ENCODE results near the gene POLR3C.

POLR3C gene

DNA sequence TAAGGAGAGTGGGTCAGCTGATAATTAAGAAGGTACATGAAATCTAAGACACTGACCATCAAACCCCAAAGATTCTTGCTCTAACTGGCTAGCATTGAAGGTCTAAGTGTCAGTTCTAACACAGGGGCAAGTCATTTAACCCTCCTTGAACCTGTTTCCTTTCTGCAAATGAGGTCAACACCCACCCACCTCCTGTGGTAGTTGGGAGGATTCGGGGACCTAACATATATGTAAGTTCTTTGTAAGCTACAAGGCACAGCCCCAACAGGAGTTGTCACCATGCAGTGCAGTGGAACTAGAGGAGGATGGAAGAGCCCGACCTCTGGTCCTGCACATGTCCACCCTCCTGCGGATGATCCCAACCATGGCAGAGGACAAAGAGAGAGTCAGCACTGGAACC, 23.8 kb downstream of the POLR3C start:
- no peaks in the 10 kb centered on the region for H3K9me2 ChIP-seq (ENCODE audit: low read depth, low read length)
- no peaks in the 10 kb centered on the region for H3K27me3 ChIP-seq (ENCODE audit: insufficient read depth, low read length)
- H4K20me1 ChIP-seq (ENCODE audit: insufficient read depth, low read length) = no peaks in the 10 kb centered on the region
- H3K79me2 ChIP-seq (ENCODE audit: insufficient read depth, low read length) = no peaks in the 10 kb centered on the region
- TF ChIP-seq, protein P1, sequence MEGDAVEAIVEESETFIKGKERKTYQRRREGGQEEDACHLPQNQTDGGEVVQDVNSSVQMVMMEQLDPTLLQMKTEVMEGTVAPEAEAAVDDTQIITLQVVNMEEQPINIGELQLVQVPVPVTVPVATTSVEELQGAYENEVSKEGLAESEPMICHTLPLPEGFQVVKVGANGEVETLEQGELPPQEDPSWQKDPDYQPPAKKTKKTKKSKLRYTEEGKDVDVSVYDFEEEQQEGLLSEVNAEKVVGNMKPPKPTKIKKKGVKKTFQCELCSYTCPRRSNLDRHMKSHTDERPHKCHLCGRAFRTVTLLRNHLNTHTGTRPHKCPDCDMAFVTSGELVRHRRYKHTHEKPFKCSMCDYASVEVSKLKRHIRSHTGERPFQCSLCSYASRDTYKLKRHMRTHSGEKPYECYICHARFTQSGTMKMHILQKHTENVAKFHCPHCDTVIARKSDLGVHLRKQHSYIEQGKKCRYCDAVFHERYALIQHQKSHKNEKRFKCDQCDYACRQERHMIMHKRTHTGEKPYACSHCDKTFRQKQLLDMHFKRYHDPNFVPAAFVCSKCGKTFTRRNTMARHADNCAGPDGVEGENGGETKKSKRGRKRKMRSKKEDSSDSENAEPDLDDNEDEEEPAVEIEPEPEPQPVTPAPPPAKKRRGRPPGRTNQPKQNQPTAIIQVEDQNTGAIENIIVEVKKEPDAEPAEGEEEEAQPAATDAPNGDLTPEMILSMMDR (IDR thresholded peaks at IDR 0.05; ENCODE audit: low read length) = no peak
- TF ChIP-seq EZH2 (IDR thresholded peaks at IDR 0.05; ENCODE audit: borderline replicate concordance, low read length) = no peak
- H3K9me3 ChIP-seq (ENCODE audit: low read length) = no peaks in the 10 kb centered on the region
- no peak overlapping the region for H2AFZ ChIP-seq (ENCODE audit: low read length)
- peaks cover 17% of the 10 kb centered on the region for H3K4me1 ChIP-seq (ENCODE audit: insufficient read depth, low read length, severe bottlenecking)
- H3K9ac ChIP-seq (ENCODE audit: low read length) = no peak overlapping the region
- H3K4me3 ChIP-seq (ENCODE audit: low read depth, low read length, poor library complexity, severe bottlenecking) = no peak overlapping the region
- no peaks in the 10 kb centered on the region for H3F3A ChIP-seq (ENCODE audit: insufficient read depth, low read length)
- H3K36me3 ChIP-seq (ENCODE audit: insufficient read depth, low read length) = peaks cover 30% of the 10 kb centered on the region; the same call in 1 of the 2 replicates
- no peak overlapping the region for H3K27ac ChIP-seq (ENCODE audit: low read depth, low read length, poor library complexity, severe bottlenecking)
- H3K4me2 ChIP-seq (ENCODE audit: low read length) = no peak overlapping the region

DNA sequence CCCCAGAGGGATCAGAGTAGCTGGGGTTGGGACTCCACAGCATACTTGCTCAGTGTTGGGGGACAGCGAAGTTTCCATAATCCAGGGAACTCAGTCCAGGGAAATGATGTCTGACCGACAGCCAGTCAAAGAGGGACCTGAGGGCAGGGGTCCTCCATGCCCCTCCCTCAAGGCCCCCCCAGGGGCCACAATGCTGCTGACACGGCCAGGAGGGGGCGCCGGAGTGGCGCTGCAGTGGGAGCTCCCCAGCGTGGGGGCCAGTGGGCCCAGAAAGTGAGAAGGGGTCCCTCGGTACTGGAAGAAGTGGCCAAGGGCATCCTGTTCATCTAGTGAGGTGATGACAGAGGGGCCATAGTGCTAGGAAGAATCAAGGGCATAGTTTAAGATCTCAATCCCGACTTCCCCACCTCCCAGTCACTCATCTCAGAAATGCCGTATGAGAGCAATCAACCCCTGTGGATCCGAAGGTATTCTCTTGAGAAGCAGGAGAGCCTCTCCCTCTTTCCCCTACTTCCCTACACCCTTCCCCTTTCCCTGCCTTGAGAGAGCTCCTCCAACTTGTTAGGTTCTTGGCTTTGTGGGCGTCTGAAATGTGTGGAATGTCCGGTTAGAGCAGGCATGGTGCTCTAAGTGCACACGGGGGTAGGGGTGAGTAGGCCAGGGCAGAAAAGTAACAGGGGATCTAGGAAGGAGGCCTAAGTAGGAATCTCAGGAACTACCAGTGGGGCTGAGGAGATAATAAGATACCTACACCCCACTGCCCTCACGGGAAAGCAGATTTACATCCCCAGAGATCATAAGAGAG, 25.6 kb downstream of the POLR3C start:
- Histone ChIP-seq H3K27me3 (ENCODE audit: insufficient read depth, low read length) (no peaks in the 10 kb centered on the region), H2AFZ (ENCODE audit: low read length) (no peak overlapping the region), H3K4me3 (ENCODE audit: low read depth, low read length, poor library complexity, severe bottlenecking) (no peak overlapping the region), H3K9me2 (ENCODE audit: low read depth, low read length) (no peaks in the 10 kb centered on the region), H3K79me2 (ENCODE audit: insufficient read depth, low read length) (no peaks in the 10 kb centered on the region), H3K4me2 (ENCODE audit: low read length) (no peak overlapping the region), H3K27ac (ENCODE audit: low read depth, low read length, poor library complexity, severe bottlenecking) (no peak overlapping the region), H3K4me1 (ENCODE audit: insufficient read depth, low read length, severe bottlenecking) (peaks cover 15% of the 10 kb centered on the region), H3F3A (ENCODE audit: insufficient read depth, low read length) (no peaks in the 10 kb centered on the region), H3K9ac (ENCODE audit: low read length) (no peak overlapping the region), H4K20me1 (ENCODE audit: insufficient read depth, low read length) (no peaks in the 10 kb centered on the region), H3K36me3 (ENCODE audit: insufficient read depth, low read length) (peaks cover 33% of the 10 kb centered on the region; the same call in 1 of the 2 replicates), H3K9me3 (ENCODE audit: low read length) (no peaks in the 10 kb centered on the region)
- TF ChIP-seq EZH2 (IDR thresholded peaks at IDR 0.05; ENCODE audit: borderline replicate concordance, low read length) = no peak
- TF ChIP-seq, protein P1 (IDR thresholded peaks at IDR 0.05; ENCODE audit: low read length) = peak; percentile 79

DNA sequence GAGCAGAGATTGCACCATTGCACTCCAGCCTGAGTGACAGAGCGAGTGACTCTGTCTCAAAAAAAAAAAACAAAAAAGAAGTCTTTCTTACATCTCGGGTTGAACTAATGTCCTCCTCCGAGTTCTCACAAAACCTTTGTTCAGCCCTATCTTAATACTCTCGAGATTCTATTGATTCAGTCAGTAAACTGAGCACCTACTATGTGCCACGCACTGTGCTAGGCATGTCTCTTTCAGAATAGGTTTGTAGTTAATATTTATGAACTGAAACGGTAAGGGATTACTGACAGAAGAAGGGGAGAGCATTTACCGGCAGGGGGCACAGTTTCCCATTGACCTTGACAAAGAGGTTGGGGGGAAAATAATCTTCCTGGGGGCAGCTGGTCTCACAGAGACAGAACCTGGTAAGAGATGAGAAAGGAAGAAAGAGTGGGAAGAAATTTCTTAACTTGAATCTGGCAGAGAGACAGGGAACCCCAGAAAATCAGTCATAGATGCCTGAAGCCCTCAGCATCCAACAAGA, 31.5 kb downstream of the POLR3C start:
- TF ChIP-seq EZH2 (IDR thresholded peaks at IDR 0.05; ENCODE audit: borderline replicate concordance, low read length) = no peak
- TF ChIP-seq, protein P1 (IDR thresholded peaks at IDR 0.05; ENCODE audit: low read length) = peak; percentile 63
- no peaks in the 10 kb centered on the region for H4K20me1 ChIP-seq (ENCODE audit: insufficient read depth, low read length)
- H3K9ac ChIP-seq (ENCODE audit: low read length) = no peak overlapping the region
- H3K9me2 ChIP-seq (ENCODE audit: low read depth, low read length) = no peaks in the 10 kb centered on the region
- no peak overlapping the region for H3K4me2 ChIP-seq (ENCODE audit: low read length)
- no peak overlapping the region for H2AFZ ChIP-seq (ENCODE audit: low read length)
- H3K36me3 ChIP-seq (ENCODE audit: insufficient read depth, low read length) = peaks cover 28% of the 10 kb centered on the region; the same call in 1 of the 2 replicates
- no peaks in the 10 kb centered on the region for H3F3A ChIP-seq (ENCODE audit: insufficient read depth, low read length)
- H3K4me1 ChIP-seq (ENCODE audit: insufficient read depth, low read length, severe bottlenecking) = peaks cover 12% of the 10 kb centered on the region
- no peaks in the 10 kb centered on the region for H3K27me3 ChIP-seq (ENCODE audit: insufficient read depth, low read length)
- H3K4me3 ChIP-seq (ENCODE audit: low read depth, low read length, poor library complexity, severe bottlenecking) = no peak overlapping the region
- no peak overlapping the region for H3K27ac ChIP-seq (ENCODE audit: low read depth, low read length, poor library complexity, severe bottlenecking)
- no peaks in the 10 kb centered on the region for H3K9me3 ChIP-seq (ENCODE audit: low read length)
- H3K79me2 ChIP-seq (ENCODE audit: insufficient read depth, low read length) = no peaks in the 10 kb centered on the region
